HG02840 (cell line): Measurements from ENCODE around the gene FXR1.
"Not testable (repeated sequence)": the region's sequence is repeated elsewhere in the genome, so short reads cannot be mapped to it uniquely, and the experiment has no call there.

Experiments
- ATAC-seq: cut with Tn5 transposase; IDR thresholded peaks from one replicate; pipeline ENCODE4 v1.9.1; 2021; ENCODE audit warnings: mild to moderate bottlenecking, moderate library complexity, moderate number of reproducible peaks; ENCODE audit not compliant: unreplicated experiment, low FRiP score

Gene FXR1

GRCh38 chr3:180912304-180913296 lies at the start of gene FXR1:
Gene FXR1 (plus strand): TSS chr3:180912670. CDS start chr3:180912686, 16 bp downstream.
- peak; percentile 99 for ATAC-seq

- ATAC-seq: no peak
These were observed 42.3 kb upstream of the FXR1 start for GRCh38 chr3:180870008-180870699.

GRCh38 chr3:180871901-180872300 lies 40.6 kb upstream of the FXR1 start:
- ATAC-seq: no peak

- ATAC-seq: not testable (repeated sequence)
These were observed 40.0 kb upstream of the FXR1 start for GRCh38 chr3:180872430-180872829.

- no peak for ATAC-seq
These were observed 37.3 kb upstream of the FXR1 start for GRCh38 chr3:180875124-180875698.

GRCh38 chr3:180881065-180881801 lies 31.2 kb upstream of the FXR1 start:
- no peak for ATAC-seq

GRCh38 chr3:180882115-180882514 lies 30.4 kb upstream of the FXR1 start:
- ATAC-seq: no peak

GRCh38 chr3:180888992-180889560 lies 23.4 kb upstream of the FXR1 start:
- ATAC-seq: no peak

GRCh38 chr3:180898572-180898971 lies 13.9 kb upstream of the FXR1 start:
- ATAC-seq: no peak

- no peak for ATAC-seq
These were observed 2.9 kb upstream of the FXR1 start for GRCh38 chr3:180909369-180910127.

GRCh38 chr3:180910823-180911222 lies 1.6 kb upstream of the FXR1 start:
- ATAC-seq: no peak

GRCh38 chr3:180911876-180912303 lies 580 bp upstream of the FXR1 start:
- peak; percentile 25 for ATAC-seq

GRCh38 chr3:180913581-180914404 lies 1.3 kb downstream of the FXR1 start:
- ATAC-seq: no peak

- no peak for ATAC-seq
These were observed 6.1 kb downstream of the FXR1 start for GRCh38 chr3:180918542-180918941.

- ATAC-seq: no peak
These were observed 9.8 kb downstream of the FXR1 start for GRCh38 chr3:180922242-180922641.

GRCh38 chr3:180923561-180923960 lies 11.1 kb downstream of the FXR1 start:
- no peak for ATAC-seq

GRCh38 chr3:180926526-180926925 lies 14.1 kb downstream of the FXR1 start:
- no peak for ATAC-seq

- no peak for ATAC-seq
These were observed 16.9 kb downstream of the FXR1 start for GRCh38 chr3:180929376-180929775.
